Tibial nerve (tissue), 4 donors: ENCODE measurements around the gene FAM47E.

Experiments used
- EP300 ChIP-seq, 2 donors: sonication (generic); formaldehyde crosslinking; IDR thresholded peaks; one replicate each; pipeline ENCODE4 v1.6.1; 2017; ENCODE audit warnings: antibody characterized with exemption in 2 of 2, mild to moderate bottlenecking in 1 of 2
- POLR2A ChIP-seq, 2 donors: fragments of 450-650 bp; IDR thresholded peaks; one replicate each; pipeline ENCODE4 v1.6.1; 2017; ENCODE audit warnings: antibody characterized with exemption in 2 of 2, mild to moderate bottlenecking in 2 of 2, moderate library complexity in 2 of 2
- TF ChIP-seq, protein P1 (sequence below), 5 experiments: fragments of 200-600 bp in 3 of 5; fragments of 450-650 bp in 2 of 5; sonication (generic) in 3 of 5; IDR thresholded peaks; one replicate each; pipeline ENCODE4 v1.5.1; 2016 to 2019; ENCODE audit warnings: antibody characterized with exemption in 5 of 5, mild to moderate bottlenecking in 3 of 5, moderate library complexity in 2 of 5

- TF ChIP-seq, protein P1, sequence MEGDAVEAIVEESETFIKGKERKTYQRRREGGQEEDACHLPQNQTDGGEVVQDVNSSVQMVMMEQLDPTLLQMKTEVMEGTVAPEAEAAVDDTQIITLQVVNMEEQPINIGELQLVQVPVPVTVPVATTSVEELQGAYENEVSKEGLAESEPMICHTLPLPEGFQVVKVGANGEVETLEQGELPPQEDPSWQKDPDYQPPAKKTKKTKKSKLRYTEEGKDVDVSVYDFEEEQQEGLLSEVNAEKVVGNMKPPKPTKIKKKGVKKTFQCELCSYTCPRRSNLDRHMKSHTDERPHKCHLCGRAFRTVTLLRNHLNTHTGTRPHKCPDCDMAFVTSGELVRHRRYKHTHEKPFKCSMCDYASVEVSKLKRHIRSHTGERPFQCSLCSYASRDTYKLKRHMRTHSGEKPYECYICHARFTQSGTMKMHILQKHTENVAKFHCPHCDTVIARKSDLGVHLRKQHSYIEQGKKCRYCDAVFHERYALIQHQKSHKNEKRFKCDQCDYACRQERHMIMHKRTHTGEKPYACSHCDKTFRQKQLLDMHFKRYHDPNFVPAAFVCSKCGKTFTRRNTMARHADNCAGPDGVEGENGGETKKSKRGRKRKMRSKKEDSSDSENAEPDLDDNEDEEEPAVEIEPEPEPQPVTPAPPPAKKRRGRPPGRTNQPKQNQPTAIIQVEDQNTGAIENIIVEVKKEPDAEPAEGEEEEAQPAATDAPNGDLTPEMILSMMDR (IDR thresholded peaks at IDR 0.05) = no peak
- TF ChIP-seq POLR2A (IDR thresholded peaks at IDR 0.05) (no peak), EP300 (IDR thresholded peaks at IDR 0.05) (no peak)
These were observed 62.0 kb downstream of the FAM47E start for GRCh38 chr4:76313547-76313946.
